MCF 10A (cell line): ENCODE data around the gene PTCD1. TPM values are rescaled to one million over a fixed set of nuclear protein-coding genes. Genes with fewer than 3 reads are reported as not detected.
"Not testable (repeated sequence)": the region's sequence is repeated elsewhere in the genome, so short reads cannot be mapped to it uniquely, and the experiment has no call there.

Source experiments
- BruUV-seq: library from RNA; stranded (reverse); fragments of 400-500 nt; replicated peaks from 2 replicates; lab custom pipeline; 2021; lab: Mats Ljungman, UMichigan
- CTCF ChIA-PET: fragments of 300-600 bp; sonication (Branson Sonifier 250); formaldehyde crosslinking; extraction: SDS; loops from one replicate; lab custom pipeline; 2021; ENCODE audit warnings: antibody characterized with exemption, inconsistent platforms; lab: Yijun Ruan, JAX
- POLR2A ChIA-PET: fragments of 300-600, 350-650 bp; sonication (Branson Sonifier 250); formaldehyde crosslinking; extraction: SDS; loops from one replicate; lab custom pipeline; 2020; ENCODE audit warnings: antibody characterized with exemption, inconsistent platforms; lab: Yijun Ruan, JAX
- DNase-seq: peaks from one replicate; pipeline ENCODE4 v3.0.0-alpha.2; 2018; ENCODE audit not compliant: unreplicated experiment
- H3K27ac Mint-ChIP-seq: one replicate; pipeline ENCODE4 v1.8.0; 2022; ENCODE audit warnings: mild to moderate bottlenecking, low read depth, mixed read lengths; ENCODE audit not compliant: unreplicated experiment
- H3K27me3 Mint-ChIP-seq: one replicate; pipeline ENCODE4 v1.8.0; 2022; ENCODE audit warnings: mixed read lengths; ENCODE audit not compliant: insufficient read depth, unreplicated experiment
- H3K36me3 Mint-ChIP-seq: one replicate; pipeline ENCODE4 v1.8.0; 2022; ENCODE audit warnings: mild to moderate bottlenecking, moderate library complexity, mixed read lengths; ENCODE audit not compliant: insufficient read depth, unreplicated experiment
- H3K4me1 Mint-ChIP-seq: one replicate; pipeline ENCODE4 v1.8.0; 2022; ENCODE audit warnings: mixed read lengths; ENCODE audit not compliant: insufficient read depth, unreplicated experiment
- H3K4me3 Mint-ChIP-seq: one replicate; pipeline ENCODE4 v1.8.0; 2022; ENCODE audit warnings: mild to moderate bottlenecking, moderate library complexity, mixed read lengths; ENCODE audit not compliant: unreplicated experiment
- H3K9me3 Mint-ChIP-seq: one replicate; pipeline ENCODE4 v1.8.0; 2022; ENCODE audit warnings: mixed read lengths; ENCODE audit not compliant: unreplicated experiment
- CTCF ChIP-seq: fragments of 200-600 bp; IDR thresholded peaks from one replicate; pipeline ENCODE4 v1.8.0; 2022; ENCODE audit warnings: antibody characterized with exemption, mild to moderate bottlenecking; ENCODE audit not compliant: unreplicated experiment
- intact Hi-C: fragments of 100-400 bp; cut with micrococcal nuclease; formaldehyde crosslinking; loops from 2 replicates; pipeline ENCODE4 v1.14.1; 2022
- total RNA-seq: library from RNA; stranded (reverse); gene quantifications from 2 replicates; pipeline ENCODE4 v1.2.3, GENCODE V29; 2022

Gene PTCD1
- total RNA-seq, 1 experiment from 2014 or later: 4.9 TPM

GRCh38 chr7:99418260-99418659 lies 20.3 kb downstream of the PTCD1 start:
- TF ChIP-seq CTCF: no peak
- BruUV-seq: no TSS peak
- peaks cover 10% of the 10 kb centered on the region for H3K4me1 Mint-ChIP-seq
- no peaks in the 10 kb centered on the region for H3K9me3 Mint-ChIP-seq
- DNase-seq: no peak
- H3K27ac Mint-ChIP-seq: no peak overlapping the region
- ChIA-PET POLR2A (interaction anchor here (1.8 kb wide), 2 partner anchors 10 to 20 kb away, joined by 6 to 9 read pairs; partner anchors contain the start of genes BUD31, CPSF4, PDAP1 and PTCD1), CTCF (no interaction called here)
- peaks cover 94% of the 10 kb centered on the region for H3K36me3 Mint-ChIP-seq
- H3K4me3 Mint-ChIP-seq: no peak overlapping the region
- intact Hi-C loops: no loop called here
- no peaks in the 10 kb centered on the region for H3K27me3 Mint-ChIP-seq

- POLR2A ChIA-PET: interaction anchor here (0.6 to 0.8 kb wide), 2 partner anchors 44 to 80 kb away, joined by 4 read pairs; no protein-coding TSS in a partner anchor
- peak; percentile 67 for DNase-seq
- H3K4me1 Mint-ChIP-seq: peaks cover 14% of the 10 kb centered on the region
- CTCF ChIA-PET: interaction anchor here (0.6 to 1.4 kb wide), 7 partner anchors 10 to 106 kb away, joined by 3 to 4 read pairs (median 3); no protein-coding TSS in a partner anchor
- not testable (repeated sequence) for H3K4me3 Mint-ChIP-seq, BruUV-seq, H3K27me3 Mint-ChIP-seq, H3K27ac Mint-ChIP-seq, H3K9me3 Mint-ChIP-seq
- intact Hi-C loops: loop anchor here (1.0 kb wide), 1 partner anchor 50 kb away; no protein-coding TSS in a partner anchor
- peaks cover 99% of the 10 kb centered on the region for H3K36me3 Mint-ChIP-seq
- peak; percentile 72 for TF ChIP-seq CTCF
Observed at GRCh38 chr7:99415513-99416127, 23.0 kb downstream of the PTCD1 start.

GRCh38 chr7:99410635-99411034 lies 28.0 kb downstream of the PTCD1 start:
- ChIA-PET POLR2A (interaction anchor here (0.6 to 3.9 kb wide), 6 partner anchors 8 to 55 kb away, joined by 3 to 19 read pairs (median 4); partner anchors contain the start of gene ATP5MF), CTCF (interaction anchor here (0.6 to 0.7 kb wide), 3 partner anchors 35 to 497 kb away, joined by 3 to 4 read pairs (median 3); no protein-coding TSS in a partner anchor)
- BruUV-seq: no TSS peak
- H3K4me3 Mint-ChIP-seq: peak overlapping the region; percentile 97
- no peaks in the 10 kb centered on the region for H3K9me3 Mint-ChIP-seq
- intact Hi-C loops: no loop called here
- H3K4me1 Mint-ChIP-seq: peaks cover 27% of the 10 kb centered on the region
- no peak overlapping the region for H3K27ac Mint-ChIP-seq
- TF ChIP-seq CTCF: no peak
- H3K36me3 Mint-ChIP-seq: peaks cover 71% of the 10 kb centered on the region
- DNase-seq: no peak
- H3K27me3 Mint-ChIP-seq: no peaks in the 10 kb centered on the region

GRCh38 chr7:99409806-99410205 lies 28.8 kb downstream of the PTCD1 start:
- no peak for DNase-seq
- BruUV-seq: no TSS peak
- H3K4me3 Mint-ChIP-seq: peak overlapping the region; percentile 97
- H3K36me3 Mint-ChIP-seq: peaks cover 66% of the 10 kb centered on the region
- H3K9me3 Mint-ChIP-seq: no peaks in the 10 kb centered on the region
- TF ChIP-seq CTCF: no peak
- H3K27me3 Mint-ChIP-seq: no peaks in the 10 kb centered on the region
- peak overlapping the region; percentile 98 for H3K27ac Mint-ChIP-seq
- peaks cover 23% of the 10 kb centered on the region for H3K4me1 Mint-ChIP-seq
- intact Hi-C loops: loop anchor here (2.0 kb wide), 1 partner anchor 31 kb away; no protein-coding TSS in a partner anchor
- ChIA-PET CTCF (no interaction called here), POLR2A (interaction anchor here (0.6 to 3.9 kb wide), 15 partner anchors 10 to 1129 kb away, joined by 3 to 33 read pairs (median 5); partner anchors contain the start of genes ATP5MF, CPSF4, KPNA7 and PTCD1)
